Mesodermal cell (in vitro differentiated cells): ENCODE measurements around the gene DUSP22.

Source experiments
- H3K27ac ChIP-seq: 2 replicates; pipeline ENCODE4 v1.7.0; 2013; ENCODE audit warnings: mild to moderate bottlenecking, low read depth, low read length, moderate library complexity; ENCODE audit not compliant: severe bottlenecking
- H3K36me3 ChIP-seq: 2 replicates; pipeline ENCODE4 v1.7.1; 2013; ENCODE audit warnings: mild to moderate bottlenecking, low read length, moderate library complexity; ENCODE audit not compliant: control insufficient read depth, insufficient read depth
- H3K4me1 ChIP-seq: one replicate; pipeline ENCODE4 v1.7.1; 2013; ENCODE audit warnings: mild to moderate bottlenecking, low read length; ENCODE audit not compliant: insufficient read depth, control insufficient read depth, poor library complexity, severe bottlenecking
- H3K4me3 ChIP-seq: 2 replicates; pipeline ENCODE4 v1.7.0; 2013; ENCODE audit warnings: low read length, control low read depth, mild to moderate bottlenecking; ENCODE audit not compliant: insufficient read depth, poor library complexity, severe bottlenecking; ENCODE audit errors: extremely low read depth
- H3K9me3 ChIP-seq: 2 replicates; pipeline ENCODE4 v1.7.1; 2013; ENCODE audit warnings: mild to moderate bottlenecking, low read length, moderate library complexity; ENCODE audit not compliant: control insufficient read depth
- WGBS, 2 experiments: methylation state at CpG; one replicate each; pipeline ENCODE4 v1.1.5; 2013; ENCODE audit warnings: missing lambda C conversion rate in 2 of 2; ENCODE audit not compliant: insufficient coverage in 2 of 2; 5-methylcytosine and 5-hydroxymethylcytosine counted together

The DUSP22 gene

GRCh38 chr6:341914-342831, 49.9 kb downstream of the DUSP22 start:
- Histone ChIP-seq H3K4me3 (no peak overlapping the region), H3K27ac (no peak overlapping the region), H3K4me1 (peaks cover 4% of the 10 kb centered on the region), H3K9me3 (no peaks in the 10 kb centered on the region), H3K36me3 (peaks cover 13% of the 10 kb centered on the region)
- WGBS, 2 experiments, result 77 to 78% methylated on average over 15 to 16 of the region's 16 CpGs

- H3K9me3 ChIP-seq, result no peaks in the 10 kb centered on the region
- peaks cover 4% of the 10 kb centered on the region for H3K4me1 ChIP-seq
- no peak overlapping the region for H3K27ac ChIP-seq
- H3K36me3 ChIP-seq, result peaks cover 13% of the 10 kb centered on the region
- WGBS, 2 experiments, result 82 to 84% methylated on average over 8 of the region's 8 CpGs
- H3K4me3 ChIP-seq, result no peak overlapping the region
Measured at GRCh38 chr6:342832-343179, 50.5 kb downstream of the DUSP22 start.

- H3K9me3 ChIP-seq, result no peaks in the 10 kb centered on the region
- H3K36me3 ChIP-seq, result peaks cover 13% of the 10 kb centered on the region
- H3K27ac ChIP-seq, result no peak overlapping the region
- no peaks in the 10 kb centered on the region for H3K4me1 ChIP-seq
- no peak overlapping the region for H3K4me3 ChIP-seq
- 71 to 76% methylated on average over 9 to 10 of the region's 10 CpGs for WGBS, 2 experiments
Measured at GRCh38 chr6:343226-343935, 51.1 kb downstream of the DUSP22 start.

- 89 to 93% methylated on average over 17 to 19 of the region's 20 CpGs for WGBS, 2 experiments
- Histone ChIP-seq H3K27ac (no peak overlapping the region), H3K9me3 (no peaks in the 10 kb centered on the region), H3K4me3 (no peak overlapping the region), H3K4me1 (no peaks in the 10 kb centered on the region), H3K36me3 (peaks cover 20% of the 10 kb centered on the region)
Measured at GRCh38 chr6:343960-344815, 51.9 kb downstream of the DUSP22 start.

- Histone ChIP-seq H3K36me3 (peaks cover 20% of the 10 kb centered on the region), H3K4me1 (no peaks in the 10 kb centered on the region), H3K27ac (no peak overlapping the region), H3K9me3 (no peaks in the 10 kb centered on the region), H3K4me3 (no peak overlapping the region)
- 86 to 89% methylated on average over 4 to 5 of the region's 8 CpGs for WGBS, 2 experiments
Measured at GRCh38 chr6:344816-345340, 52.6 kb downstream of the DUSP22 start.

- Histone ChIP-seq H3K4me1 (no peaks in the 10 kb centered on the region), H3K27ac (no peak overlapping the region), H3K4me3 (no peak overlapping the region), H3K9me3 (no peaks in the 10 kb centered on the region), H3K36me3 (peaks cover 16% of the 10 kb centered on the region)
- WGBS, 2 experiments, result 82 to 92% methylated on average over 15 to 17 of the region's 17 CpGs
Measured at GRCh38 chr6:345747-346385, 53.6 kb downstream of the DUSP22 start.

GRCh38 chr6:346386-347030, 54.2 kb downstream of the DUSP22 start:
- Histone ChIP-seq H3K4me3 (no peak overlapping the region), H3K4me1 (no peaks in the 10 kb centered on the region), H3K27ac (no peak overlapping the region), H3K36me3 (peaks cover 13% of the 10 kb centered on the region), H3K9me3 (no peaks in the 10 kb centered on the region)
- 80 to 89% methylated on average over 7 to 8 of the region's 10 CpGs for WGBS, 2 experiments

GRCh38 chr6:347232-347631, 54.9 kb downstream of the DUSP22 start:
- H3K27ac ChIP-seq, result no peak overlapping the region
- H3K4me1 ChIP-seq, result no peaks in the 10 kb centered on the region
- no peak overlapping the region for H3K4me3 ChIP-seq
- WGBS, 2 experiments, result 85 to 87% methylated on average over 3 to 4 of the region's 4 CpGs
- no peaks in the 10 kb centered on the region for H3K9me3 ChIP-seq
- peaks cover 13% of the 10 kb centered on the region for H3K36me3 ChIP-seq

- H3K4me3 ChIP-seq, result no peak overlapping the region
- no peak overlapping the region for H3K27ac ChIP-seq
- 91 to 92% methylated on average over 27 of the region's 27 CpGs for WGBS, 2 experiments
Measured at GRCh38 chr6:347951-348859, 55.9 kb downstream of the DUSP22 start.

More at GRCh38 chr6:347951-348859, 55.9 kb downstream of the DUSP22 start:
- H3K36me3 ChIP-seq, result peaks cover 13% of the 10 kb centered on the region
- no peaks in the 10 kb centered on the region for H3K4me1 ChIP-seq
- peaks cover 4% of the 10 kb centered on the region for H3K9me3 ChIP-seq
